Raji (cell line): ENCODE results near the gene LPCAT3.
A peak's percentile ranks its signal among the peaks of the same experiment; 100 is the strongest.

Experiments
- POLR2A ChIP-seq: IDR thresholded peaks from 2 replicates; pipeline ENCODE4 v1.6.1; 2011; ENCODE audit warnings: low read depth, low read length, control low read depth; ENCODE audit not compliant: insufficient read depth

LPCAT3 gene

GRCh38 chr12:6952121-6952862 is 66.0 kb downstream of the LPCAT3 start:
- no peak for TF ChIP-seq POLR2A

- no peak; the same call in 1 of the 2 replicates for TF ChIP-seq POLR2A
Measured at GRCh38 chr12:6951551-6952120, 66.6 kb downstream of the LPCAT3 start.

GRCh38 chr12:6950811-6951540 is 67.3 kb downstream of the LPCAT3 start, which contains the start of gene PTPN6:
PTPN6 (plus strand) TSS chr12:6951356; CDS start chr12:6951513, 157 bp downstream.
- TF ChIP-seq POLR2A: peak; percentile 45; the same call in 1 of the 2 replicates

GRCh38 chr12:6950401-6950801 is 67.9 kb downstream of the LPCAT3 start:
- TF ChIP-seq POLR2A: no peak

GRCh38 chr12:6948873-6949594 is 69.2 kb downstream of the LPCAT3 start:
- TF ChIP-seq POLR2A: no peak

- TF ChIP-seq POLR2A: no peak
Measured at GRCh38 chr12:6947615-6948014, 70.7 kb downstream of the LPCAT3 start.

- TF ChIP-seq POLR2A: no peak
Measured at GRCh38 chr12:6946920-6947374, 71.3 kb downstream of the LPCAT3 start.

GRCh38 chr12:6946033-6946919 is 72.0 kb downstream of the LPCAT3 start:
- TF ChIP-seq POLR2A: peak; percentile 37; the same call in 1 of the 2 replicates

- TF ChIP-seq POLR2A: no peak
Measured at GRCh38 chr12:6945613-6946012, 72.7 kb downstream of the LPCAT3 start.

GRCh38 chr12:6944381-6945186 is 73.7 kb downstream of the LPCAT3 start:
- TF ChIP-seq POLR2A: no peak; the same call in 1 of the 2 replicates

- TF ChIP-seq POLR2A: peak; percentile 100
Measured at GRCh38 chr12:6943722-6944380, 74.4 kb downstream of the LPCAT3 start, which contains the start of the genes C12orf57 and RNU7-1. C12orf57 (plus strand) TSS chr12:6944022; CDS start chr12:6944122, 100 bp downstream. RNU7-1 (plus strand) TSS chr12:6943816.

- TF ChIP-seq POLR2A: no peak
Measured at GRCh38 chr12:6943389-6943721, 74.9 kb downstream of the LPCAT3 start.

- no peak for TF ChIP-seq POLR2A
Measured at GRCh38 chr12:6942331-6942665, 76.0 kb downstream of the LPCAT3 start.
